Epidermal melanocyte (primary cell): ENCODE results near the gene CBARP.

ENCODE experiments used
- DNase-seq: peaks from one replicate; pipeline ENCODE4 v3.0.0; 2011; ENCODE audit warnings: low spot score; ENCODE audit not compliant: insufficient read length

CBARP gene

GRCh38 chr19:1239796-1240737 is 2.3 kb upstream of the CBARP start:
- peak; percentile 100 for DNase-seq

- no peak for DNase-seq
Observed at GRCh38 chr19:1239420-1239795, 1.6 kb upstream of the CBARP start.

GRCh38 chr19:1238369-1239303 is 831 bp upstream of the CBARP start:
- DNase-seq = no peak

GRCh38 chr19:1237027-1237659 is 662 bp downstream of the CBARP start:
- no peak for DNase-seq

DNA sequence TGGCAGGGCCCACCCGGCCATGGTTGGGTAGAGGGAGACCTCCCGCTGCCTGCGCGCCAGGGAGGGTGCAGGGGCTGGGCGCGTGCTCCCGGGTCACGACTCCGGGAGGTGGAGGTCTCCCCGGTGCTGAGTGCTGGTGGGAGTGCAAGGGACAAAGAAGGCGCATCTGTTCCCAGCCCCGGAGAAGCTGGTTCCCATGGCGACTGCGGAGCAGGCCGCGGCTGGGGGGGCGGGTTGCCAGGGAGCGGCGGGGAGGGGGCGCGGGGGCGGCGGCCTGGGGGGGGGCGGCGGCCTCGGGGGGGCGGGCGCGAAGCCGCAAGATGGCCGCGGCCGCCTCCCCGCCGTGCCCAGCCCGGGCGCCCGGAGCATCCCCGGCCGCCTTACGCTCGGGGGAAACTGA is 1.2 kb downstream of the CBARP start:
- DNase-seq = no peak

- DNase-seq = no peak
Observed at GRCh38 chr19:1235625-1236538, 1.9 kb downstream of the CBARP start.

DNA sequence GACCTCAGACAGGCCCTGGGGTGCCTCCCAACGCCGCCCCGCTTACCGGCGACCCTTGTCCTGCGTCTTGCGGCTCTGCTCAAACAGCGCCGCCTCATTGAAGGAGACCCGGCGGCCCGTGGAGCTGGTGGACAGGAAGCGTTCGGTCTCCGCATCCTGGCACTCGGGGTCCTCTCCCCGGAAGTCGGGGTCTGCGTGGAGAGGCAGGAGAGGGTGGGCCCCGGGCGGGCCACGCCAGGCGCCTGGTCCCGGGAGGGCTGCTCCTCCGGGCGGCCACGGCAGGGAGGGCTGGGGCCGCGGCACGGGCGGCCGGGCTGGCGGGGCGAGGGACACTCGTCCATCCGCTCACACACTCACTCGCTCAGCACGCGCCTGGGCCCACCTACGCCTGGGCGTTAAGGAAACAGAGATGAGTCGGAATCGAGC is 2.8 kb downstream of the CBARP start:
- DNase-seq = no peak

DNA sequence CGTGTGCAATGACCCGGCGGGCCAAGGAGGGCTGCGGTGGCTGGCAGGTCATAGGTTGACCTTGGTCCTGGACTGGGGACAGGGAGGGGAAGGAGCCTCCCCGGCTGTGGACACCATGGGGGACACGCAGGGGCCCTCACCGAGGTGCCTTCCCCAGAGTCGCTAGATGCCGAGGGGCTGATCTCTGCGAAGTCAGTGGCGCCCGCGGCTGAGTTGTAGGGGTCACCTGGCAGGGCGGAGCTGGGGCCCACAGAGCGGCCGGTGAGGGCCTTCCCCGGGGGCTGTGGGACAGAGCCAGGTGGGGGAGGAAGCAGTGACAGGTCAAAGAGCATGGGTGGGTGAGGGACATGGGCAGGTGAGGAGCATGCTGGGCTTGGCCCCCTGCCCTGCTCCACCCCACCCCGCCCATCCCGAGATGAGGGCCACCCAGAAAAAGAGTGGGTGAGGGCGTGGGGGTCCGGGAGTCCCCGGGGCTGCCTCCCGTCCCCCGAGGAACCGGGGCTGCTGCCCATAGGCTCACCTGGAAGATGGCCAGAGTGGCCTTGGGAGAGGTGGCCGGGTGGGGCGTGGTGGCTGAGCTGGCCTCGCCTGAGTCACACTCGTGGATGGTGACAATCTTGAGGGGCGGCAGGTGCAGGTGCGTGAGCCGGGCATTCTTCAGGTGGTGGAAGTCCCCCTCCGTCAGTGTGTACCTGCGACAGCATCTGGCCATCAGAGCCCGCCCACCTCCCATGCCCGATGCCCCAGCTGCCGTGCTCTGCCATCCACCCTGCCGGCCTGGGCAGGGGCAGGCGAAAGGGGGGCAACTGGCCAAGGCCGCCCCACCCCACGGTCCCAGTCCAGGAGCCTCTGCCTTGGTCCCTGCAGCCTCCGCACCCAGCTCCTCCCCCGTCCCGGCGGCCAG is 3.5 kb downstream of the CBARP start:
- no peak for DNase-seq

GRCh38 chr19:1233115-1233667 is 4.6 kb downstream of the CBARP start:
- DNase-seq = no peak

DNA sequence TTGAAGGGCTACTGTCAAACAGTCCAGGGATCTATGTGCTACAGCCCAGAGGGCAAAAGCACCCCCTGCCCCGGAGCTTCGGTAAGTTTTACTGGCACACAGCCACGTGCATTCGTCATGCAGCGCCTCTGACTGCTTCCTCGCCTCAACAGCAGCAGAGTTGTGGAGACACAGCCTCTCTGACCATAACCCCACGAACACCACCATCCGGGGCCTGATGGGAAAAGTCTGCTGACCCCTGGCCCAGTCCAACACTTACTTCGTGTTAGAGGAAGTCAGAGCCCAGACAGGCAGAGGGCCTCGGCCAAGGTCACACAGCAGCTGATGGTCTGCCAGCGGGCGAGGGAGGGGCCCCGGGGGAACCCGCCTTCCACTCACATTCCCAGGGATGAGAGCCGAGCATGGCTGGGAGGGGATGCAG is 5.1 kb downstream of the CBARP start:
- no peak for DNase-seq

DNA sequence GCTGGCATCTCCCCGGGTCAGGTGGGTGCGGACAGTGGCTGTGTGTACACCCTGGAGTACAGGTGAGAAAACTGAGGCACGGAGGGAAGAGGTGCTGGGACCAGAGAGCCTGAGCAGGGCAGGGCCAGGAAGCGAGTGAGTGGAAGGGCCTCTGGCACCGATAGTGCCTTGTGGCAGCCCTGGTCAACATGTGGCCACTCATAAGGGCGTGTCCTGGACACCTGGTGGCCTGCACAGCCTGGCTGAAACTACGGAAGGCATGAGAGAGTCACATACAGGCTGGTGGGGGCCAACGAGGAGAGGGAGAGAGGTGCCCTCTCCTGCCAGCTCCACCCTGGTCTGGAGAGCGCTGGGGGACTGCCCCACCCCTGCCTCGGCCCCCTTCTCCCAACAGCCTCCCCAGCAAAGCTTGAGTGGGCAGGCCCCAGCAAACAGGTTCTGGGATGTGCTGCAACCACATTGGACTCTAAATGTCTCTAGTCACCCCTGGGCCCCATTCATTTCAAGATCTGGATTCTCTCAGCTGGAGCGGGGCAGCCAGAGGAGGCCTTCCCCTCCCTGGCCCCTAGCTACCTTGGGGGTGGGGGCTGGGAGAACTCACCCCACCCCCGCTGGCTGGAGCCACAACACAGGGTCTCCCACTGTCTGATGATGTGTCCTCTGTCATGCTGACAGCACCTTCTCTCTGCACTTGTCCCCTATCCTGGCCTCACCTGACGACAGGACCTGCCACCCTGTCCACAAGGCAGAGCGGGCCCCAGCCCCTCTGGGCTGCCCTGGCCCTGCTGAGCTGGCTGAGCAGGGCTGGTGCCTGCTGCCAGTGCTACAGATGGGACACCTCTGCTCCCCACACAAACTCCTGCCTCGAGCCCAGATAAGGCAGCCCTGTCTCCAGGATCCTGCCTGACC is 5.8 kb downstream of the CBARP start:
- no peak for DNase-seq

GRCh38 chr19:1230783-1231489 is 6.9 kb downstream of the CBARP start:
- DNase-seq = no peak

DNA sequence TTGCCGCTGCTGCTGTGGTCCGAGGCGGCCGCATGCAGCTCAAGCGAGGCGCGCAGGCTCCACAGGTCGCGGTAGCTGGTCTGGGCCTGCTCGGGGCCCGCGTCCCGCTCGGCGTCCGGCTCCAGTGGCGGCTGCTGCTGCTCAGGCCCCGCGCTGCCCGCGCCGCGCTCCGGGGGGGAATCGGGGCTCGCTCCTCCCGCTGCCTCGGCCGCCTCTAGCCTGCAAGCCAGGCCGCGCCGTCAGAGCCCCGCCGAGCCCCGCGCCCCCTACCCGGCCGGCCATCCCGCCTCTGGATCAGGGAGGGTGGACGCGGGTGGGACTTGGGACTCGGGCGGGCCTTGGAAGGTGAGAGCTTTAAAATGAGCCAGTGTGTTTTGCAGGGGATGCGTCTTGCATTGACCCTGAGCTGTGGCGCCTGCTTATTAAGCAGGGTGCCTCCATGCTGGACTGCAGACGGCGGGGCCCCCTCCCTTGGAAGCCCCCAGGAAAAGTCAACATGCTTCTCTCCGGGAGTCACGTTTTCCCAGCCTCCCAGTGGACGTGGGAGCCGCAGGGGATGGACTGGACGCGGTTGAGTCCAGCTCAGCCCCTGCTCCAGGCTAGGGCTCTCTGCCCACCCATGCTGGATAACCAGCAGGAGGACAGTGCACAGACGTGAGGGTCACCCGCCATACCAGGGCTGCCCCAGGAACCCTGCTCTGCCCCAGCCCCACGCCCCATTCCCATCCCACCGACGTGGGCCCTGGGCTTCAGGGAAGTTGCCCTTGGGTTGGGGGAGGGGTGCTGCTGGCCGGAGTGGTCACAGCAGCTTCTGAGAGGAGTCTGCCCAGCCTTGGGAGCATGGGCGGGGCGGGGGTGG is 7.7 kb downstream of the CBARP start:
- DNase-seq = no peak

DNA sequence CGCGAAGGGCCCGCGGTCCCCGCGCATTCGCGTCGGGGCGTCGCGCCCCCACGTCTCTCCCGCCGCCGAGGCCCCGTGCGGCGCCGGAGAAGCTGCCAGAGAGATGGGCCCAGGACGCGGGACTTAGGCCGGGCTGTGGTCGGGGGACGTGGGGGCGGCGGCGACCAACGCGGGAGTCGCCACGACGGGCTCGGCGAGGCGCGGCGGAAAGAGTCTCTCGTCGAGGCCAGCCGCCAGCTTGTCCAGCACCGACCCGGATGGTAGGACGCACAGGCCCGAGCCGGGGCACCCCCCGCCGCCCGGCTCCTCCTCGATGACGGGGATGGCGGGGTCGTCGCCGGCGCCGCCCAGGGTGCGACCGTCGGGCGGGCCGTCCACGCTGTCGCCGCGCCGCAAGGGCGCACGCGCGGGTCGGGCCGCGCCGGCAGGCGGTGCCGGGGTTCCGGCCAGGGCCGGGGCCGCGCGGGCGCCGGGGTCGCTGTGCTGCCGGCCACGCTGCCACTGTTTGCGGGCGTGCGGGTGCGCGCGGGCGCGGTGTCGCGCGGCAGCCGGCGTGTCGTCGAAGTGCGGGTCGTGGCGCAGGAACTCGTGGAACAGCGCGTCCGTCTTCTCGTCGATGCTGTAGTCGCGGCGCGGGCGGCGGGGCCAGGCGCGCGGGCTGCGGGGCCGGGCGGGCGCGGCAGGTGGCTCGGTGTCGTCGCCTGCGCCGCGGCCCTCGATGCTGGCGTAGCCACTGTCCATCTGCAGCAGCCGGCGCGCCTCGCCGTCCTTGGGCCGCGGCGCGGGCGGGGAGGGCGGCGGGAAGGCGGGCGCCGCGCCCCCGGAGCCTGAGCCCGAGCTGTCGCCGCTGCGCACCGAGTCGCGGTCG is 8.5 kb downstream of the CBARP start:
- DNase-seq = no peak

GRCh38 chr19:1228161-1228957 is 9.4 kb downstream of the CBARP start:
- DNase-seq = no peak
